VCaP (cell line): ENCODE data around the gene TARBP1.
"Not testable (repeated sequence)": the region's sequence is repeated elsewhere in the genome, so short reads cannot be mapped to it uniquely, and the experiment has no call there.

ENCODE experiments used
- H3K27ac ChIP-seq: fragments of 450-650 bp; 2 replicates; pipeline ENCODE4 v1.5.1; 2017
- CTCF ChIP-seq: fragments of 450-650 bp; conservative IDR thresholded peaks from 2 replicates; pipeline ENCODE4 v1.5.1; 2017; ENCODE audit warnings: mild to moderate bottlenecking, moderate library complexity

The TARBP1 gene

GRCh38 chr1:234396871-234397270, 82.1 kb downstream of the TARBP1 start:
- no peak overlapping the region for H3K27ac ChIP-seq
- TF ChIP-seq CTCF: no peak

GRCh38 chr1:234396092-234396491, 82.9 kb downstream of the TARBP1 start:
- no peak overlapping the region for H3K27ac ChIP-seq
- no peak for TF ChIP-seq CTCF

GRCh38 chr1:234395297-234395696, 83.7 kb downstream of the TARBP1 start:
- no peak overlapping the region for H3K27ac ChIP-seq
- no peak for TF ChIP-seq CTCF

- no peak overlapping the region for H3K27ac ChIP-seq
- no peak for TF ChIP-seq CTCF
Measured at GRCh38 chr1:234393190-234393589, 85.8 kb downstream of the TARBP1 start.

- TF ChIP-seq CTCF: no peak
- no peak overlapping the region for H3K27ac ChIP-seq
Measured at GRCh38 chr1:234388094-234388493, 90.9 kb downstream of the TARBP1 start.

- no peak for TF ChIP-seq CTCF
- H3K27ac ChIP-seq: no peak overlapping the region
Measured at GRCh38 chr1:234386122-234386521, 92.9 kb downstream of the TARBP1 start.

- H3K27ac ChIP-seq: no peak overlapping the region
- no peak for TF ChIP-seq CTCF
Measured at GRCh38 chr1:234381699-234382555, 97.1 kb downstream of the TARBP1 start.

GRCh38 chr1:234379591-234380109, 99.3 kb downstream of the TARBP1 start:
- not testable (repeated sequence) for H3K27ac ChIP-seq
